CD4-positive, alpha-beta T cell treated with Interleukin-4 for 4 hours (primary cell): ENCODE results near the gene NUDT4B.
"Not testable (repeated sequence)": the region's sequence is repeated elsewhere in the genome, so short reads cannot be mapped to it uniquely, and the experiment has no call there.

Source experiments
- DNase-seq: peaks from one replicate; pipeline ENCODE4 v3.0.0-alpha.2; 2020

NUDT4B gene

DNA sequence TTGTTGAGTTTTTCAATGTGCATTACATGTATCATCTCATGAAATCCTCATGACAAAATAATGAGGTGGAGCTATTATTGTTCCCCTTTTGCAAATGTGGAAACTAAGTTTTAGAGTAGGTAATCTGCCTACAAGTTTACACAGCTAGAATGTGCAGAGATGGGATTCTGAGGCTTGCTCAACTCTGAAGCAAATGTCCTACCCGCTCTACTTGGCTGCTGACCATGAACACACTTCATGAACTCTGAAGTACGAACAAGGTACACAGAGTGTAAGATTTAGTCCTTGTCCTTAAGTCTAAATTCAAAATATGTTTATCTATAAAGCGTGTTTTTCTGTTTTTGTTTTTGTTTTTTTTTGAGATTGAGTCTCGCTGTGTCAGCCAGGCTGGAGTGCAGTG lies 5.4 kb upstream of the NUDT4B start:
- DNase-seq, result not testable (repeated sequence)

DNA sequence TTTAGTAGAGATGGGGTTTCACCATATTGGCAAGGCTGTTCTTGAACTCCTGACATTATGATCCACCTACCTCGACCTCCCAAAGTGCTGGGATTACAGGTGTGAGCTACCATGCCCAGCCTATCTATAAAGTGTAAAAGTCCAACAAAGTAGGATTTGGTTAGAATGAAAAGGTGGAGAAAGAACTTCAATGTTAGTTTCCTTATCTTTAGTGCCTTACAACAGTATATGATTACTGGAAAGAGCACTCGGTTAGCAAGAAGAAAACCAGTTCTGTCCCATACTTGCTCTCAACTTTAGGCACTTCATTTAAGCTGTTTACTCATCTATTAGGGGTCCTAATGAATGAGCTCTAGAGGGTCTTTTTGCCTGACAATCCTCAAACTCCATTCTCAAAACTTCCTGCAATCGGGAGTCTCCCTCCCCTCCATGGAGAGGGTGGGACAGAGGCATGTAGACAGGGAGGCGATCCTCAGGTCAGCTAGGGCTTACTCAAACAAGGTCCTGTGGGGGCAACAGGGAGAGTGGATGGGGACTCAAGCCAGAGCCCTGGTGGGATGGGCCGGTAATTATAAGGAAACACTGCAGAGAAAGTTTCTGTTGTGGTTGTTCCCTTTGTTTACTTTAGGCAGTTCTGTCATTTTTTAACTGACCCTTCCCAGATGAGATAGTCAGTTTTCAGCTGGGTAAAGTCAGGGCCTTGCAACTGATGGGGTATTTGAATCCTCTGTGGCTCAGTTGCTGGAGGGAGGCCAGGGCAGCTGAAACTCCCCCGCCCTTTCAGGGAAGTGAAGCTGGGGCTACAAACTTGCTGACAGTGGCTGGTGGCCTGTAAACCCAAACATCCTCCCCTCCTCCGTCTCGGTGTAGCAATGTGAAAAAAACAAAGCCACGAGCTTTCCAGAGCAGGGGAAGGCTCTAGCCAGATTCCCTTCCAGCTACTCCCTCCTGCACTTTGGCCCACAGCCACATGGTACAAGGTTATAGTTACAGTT lies 4.6 kb upstream of the NUDT4B start:
- DNase-seq, result not testable (repeated sequence)

DNA sequence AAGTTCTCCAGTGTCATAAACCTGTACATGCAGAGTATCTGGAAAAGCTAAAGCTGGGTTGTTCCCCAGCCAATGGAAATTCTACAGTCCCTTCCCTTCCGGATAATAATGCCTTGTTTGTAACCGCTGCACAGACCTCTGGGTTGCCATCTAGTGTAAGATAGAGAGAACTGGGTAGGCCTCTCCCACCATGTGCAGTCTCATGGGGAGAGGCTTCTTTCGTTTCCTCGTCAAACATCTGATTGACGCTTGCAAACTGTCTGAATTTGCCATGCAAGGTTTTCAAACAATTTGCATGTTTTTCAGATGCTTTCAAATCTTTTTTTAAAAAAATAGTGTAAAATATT lies 734 bp downstream of the NUDT4B start:
- DNase-seq, result not testable (repeated sequence)

DNA sequence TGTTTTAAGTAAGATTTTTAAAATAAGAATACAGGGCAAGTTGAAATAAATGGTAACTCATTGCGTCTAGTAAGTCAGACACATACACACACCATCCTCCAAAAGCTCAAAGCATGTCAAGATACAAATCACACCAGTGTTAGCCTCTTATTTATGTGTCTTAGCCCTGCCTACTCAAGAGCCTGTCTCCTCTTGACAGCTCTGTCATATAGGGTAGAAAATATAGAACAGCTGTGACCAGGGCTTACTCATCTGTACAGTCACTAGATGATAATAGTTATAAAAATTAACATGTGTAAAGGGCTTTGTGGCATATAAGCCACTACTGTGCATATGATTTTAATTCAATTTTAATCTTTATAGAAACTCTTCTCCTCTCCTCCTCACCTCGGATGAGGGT lies 7.7 kb downstream of the NUDT4B start:
- DNase-seq, result not testable (repeated sequence)

DNA sequence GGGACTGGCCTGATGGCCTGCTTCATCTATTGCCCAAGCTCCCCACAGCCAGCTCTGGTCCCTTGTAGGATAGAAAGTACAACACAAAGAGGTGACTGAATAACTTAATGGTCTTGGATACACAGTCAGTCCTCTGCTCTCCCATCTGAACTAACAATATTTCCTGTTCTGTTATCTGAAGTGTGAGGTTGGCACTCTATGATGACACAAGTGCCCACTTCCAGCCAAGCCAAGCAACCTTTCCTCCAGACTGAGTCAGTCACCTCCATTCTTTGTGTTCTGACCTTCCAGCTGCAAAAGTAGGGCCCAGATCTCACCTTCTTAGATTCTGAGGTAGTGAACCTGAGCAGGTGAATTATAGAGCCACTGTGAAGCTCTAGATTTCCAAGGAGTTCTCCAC lies 8.9 kb downstream of the NUDT4B start:
- not testable (repeated sequence) for DNase-seq

DNA sequence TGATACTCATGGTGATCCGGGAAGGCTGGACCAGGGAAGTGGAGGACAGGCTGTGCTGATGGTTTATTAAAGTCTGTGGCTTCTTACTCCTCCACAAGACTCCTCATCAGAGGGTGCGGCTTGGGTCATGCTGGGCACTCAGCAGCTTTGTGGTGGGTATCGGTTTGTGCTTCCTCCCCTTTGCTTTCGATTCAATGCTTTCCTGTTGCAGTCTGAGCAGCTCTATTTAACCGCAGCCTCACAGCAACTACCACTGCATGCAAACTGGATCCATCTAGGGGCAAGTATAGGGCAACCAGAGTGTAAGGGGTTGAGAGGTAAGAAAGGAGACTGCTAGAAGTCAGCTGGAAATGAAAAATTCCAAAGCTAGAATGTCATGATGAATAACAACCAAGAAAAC lies 9.8 kb downstream of the NUDT4B start:
- DNase-seq, result not testable (repeated sequence)

DNA sequence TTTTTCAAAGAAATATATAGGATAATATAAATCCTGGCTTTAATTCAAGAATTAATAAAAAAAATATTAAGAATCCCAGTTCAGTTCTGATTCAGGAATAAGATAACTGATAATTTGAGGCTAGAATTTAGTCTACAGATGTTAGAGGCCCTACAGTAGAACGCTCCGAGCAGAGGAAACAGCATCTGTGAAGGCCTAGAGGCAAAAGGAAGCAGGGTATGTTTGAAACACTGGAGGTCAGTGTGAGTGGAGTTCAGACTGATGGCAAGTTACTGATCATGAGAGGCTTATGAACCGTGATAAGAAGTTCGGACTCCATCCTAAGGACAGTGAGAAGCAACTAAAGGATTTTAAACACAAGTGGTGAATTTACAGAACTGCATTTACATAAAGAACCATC lies 10.4 kb downstream of the NUDT4B start:
- not testable (repeated sequence) for DNase-seq

DNA sequence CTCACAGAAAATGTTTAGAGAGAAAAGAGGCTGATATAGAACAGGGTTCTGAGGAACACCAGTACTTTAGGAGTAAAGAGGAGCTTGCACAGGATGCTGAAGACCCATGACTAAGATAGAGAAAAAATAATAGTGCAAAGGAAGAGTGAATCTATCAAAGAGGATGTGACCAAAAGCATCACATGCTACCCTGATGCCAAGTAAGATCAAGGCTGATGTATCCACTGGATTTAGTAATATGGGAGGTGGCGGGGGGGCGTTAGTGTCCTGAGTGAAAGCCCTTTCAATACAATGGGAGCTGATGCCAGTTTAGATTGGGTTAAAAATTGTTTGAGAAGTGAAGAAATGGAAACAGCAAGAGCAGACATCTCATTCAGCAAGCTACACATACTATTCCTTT lies 11.2 kb downstream of the NUDT4B start:
- not testable (repeated sequence) for DNase-seq

DNA sequence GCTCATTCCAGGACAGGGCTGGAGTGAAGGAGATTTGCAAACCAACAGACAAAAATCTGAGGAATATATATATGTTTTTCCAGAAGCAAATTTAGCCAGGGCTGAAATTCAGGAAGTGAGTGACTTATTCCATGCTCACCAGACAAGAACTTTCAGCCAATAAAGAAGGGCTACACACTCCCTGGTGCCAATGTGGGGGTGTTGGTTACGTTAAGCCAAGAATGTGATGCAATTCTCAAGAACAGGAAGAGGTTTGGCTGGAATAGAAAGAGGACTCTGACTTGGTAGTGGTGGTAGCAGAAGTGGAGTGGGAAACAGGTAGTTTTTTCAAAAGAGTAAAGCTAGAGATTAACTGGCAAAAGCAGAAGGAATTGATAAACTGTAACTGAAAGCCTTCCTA lies 11.6 kb downstream of the NUDT4B start:
- DNase-seq, result not testable (repeated sequence)

DNA sequence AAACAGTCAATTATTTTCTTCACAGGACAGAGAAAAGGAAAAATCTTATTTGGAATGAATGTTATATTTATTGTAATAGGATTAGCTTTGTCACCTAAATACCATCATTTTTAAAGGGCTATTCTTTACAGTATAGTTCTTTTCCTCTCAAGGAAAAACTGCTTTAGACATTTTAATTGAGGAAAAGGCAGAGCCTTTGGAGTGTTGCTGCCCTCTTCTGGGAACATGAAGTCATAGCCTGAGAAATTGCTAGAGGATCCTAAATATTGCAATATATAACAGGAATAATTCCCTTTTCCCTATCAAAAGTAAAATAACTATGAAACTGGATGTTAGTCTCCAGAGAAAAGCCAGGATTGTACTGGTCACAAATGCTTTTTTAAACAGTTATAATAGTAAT lies 12.8 kb downstream of the NUDT4B start:
- not testable (repeated sequence) for DNase-seq

DNA sequence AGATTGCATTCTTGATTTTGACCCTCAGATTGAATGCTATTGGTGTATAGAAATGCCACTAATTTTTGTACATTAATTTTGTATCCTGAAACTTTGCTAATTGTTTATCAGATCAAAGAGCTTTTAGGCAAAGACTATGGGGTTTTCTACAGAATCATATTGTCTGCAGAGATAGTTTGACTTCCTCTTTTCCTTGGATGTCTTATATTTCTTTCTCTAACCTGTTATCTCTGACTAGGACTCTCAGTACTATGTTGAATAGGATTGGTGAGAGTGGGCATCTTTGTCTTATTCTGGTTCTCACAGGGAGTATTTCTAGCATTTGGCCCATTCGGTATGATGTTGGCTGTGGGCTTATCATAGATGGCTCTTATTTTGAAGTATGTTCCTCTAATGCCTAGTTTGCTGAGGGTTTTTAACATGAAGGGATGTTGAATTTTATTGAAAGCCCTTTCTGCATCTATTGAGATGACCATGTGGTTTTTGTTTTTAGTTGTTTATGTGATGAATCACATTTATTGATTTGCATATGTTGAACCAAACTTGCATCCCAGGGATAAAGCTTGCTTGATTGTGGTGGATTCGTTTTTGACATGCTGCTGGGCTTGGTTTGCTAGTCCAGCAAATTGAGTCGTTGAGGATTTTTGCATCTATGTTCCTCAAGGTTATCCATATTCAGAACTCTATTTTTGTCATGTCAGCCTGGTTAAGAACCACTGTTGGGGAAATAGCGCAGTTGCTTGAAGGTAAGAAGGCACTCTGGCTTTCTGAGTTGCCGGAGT lies 16.9 kb downstream of the NUDT4B start:
- DNase-seq, result not testable (repeated sequence)

DNA sequence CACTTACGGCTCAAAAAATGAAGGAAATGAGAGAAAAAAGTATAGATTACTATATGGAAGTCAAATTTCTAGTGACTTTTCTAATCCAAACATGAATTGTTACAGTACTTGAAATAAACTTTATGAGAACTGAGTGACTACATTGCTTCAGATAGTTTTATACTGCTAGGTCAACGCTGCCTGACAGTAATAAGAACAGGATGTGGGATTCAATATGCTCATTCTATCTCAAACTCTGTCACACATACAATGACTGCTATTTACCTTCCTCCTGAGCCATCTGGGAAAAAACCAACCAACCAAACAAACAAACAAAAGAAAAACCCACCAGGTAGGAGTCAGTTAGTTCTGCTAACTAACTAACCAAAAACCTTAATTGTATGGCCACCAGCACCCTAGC lies 20.0 kb downstream of the NUDT4B start:
- DNase-seq, result not testable (repeated sequence)

DNA sequence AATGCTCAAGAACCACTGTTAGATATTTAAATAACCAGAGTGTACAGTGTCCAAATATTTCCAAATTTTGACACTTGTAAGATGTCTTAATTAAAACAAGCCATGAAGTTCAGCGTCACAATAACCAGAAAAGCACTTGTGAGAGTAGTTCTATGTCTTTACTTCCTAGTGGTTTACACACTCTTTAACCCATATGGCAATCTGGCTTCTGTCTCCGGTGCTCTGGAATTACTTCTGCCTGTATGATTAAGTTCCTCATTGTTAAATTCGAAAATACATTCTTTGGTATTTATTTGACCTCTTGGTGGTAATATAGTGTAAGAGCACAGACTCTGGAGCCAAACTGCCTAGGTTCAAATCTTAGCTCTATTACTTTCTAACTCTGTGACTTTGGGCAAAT lies 20.9 kb downstream of the NUDT4B start:
- not testable (repeated sequence) for DNase-seq

DNA sequence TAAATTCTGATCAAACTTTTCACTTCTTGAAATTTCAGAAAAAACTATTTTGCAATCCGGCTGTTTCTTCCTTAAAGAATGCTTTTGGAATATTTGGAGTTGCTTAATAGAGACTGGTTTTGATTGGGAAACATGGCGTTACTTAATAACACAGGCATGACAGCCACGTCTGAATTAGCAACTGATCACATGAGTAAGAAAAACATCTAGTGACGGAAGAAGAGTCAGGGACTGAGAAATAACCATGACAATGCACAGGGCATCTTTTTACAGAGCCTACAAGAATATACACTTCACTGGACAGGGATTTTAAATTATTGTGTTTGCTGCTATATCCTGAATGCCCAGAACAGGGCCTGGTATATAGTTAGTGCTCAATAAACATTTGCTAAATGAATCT lies 25.1 kb downstream of the NUDT4B start:
- not testable (repeated sequence) for DNase-seq

DNA sequence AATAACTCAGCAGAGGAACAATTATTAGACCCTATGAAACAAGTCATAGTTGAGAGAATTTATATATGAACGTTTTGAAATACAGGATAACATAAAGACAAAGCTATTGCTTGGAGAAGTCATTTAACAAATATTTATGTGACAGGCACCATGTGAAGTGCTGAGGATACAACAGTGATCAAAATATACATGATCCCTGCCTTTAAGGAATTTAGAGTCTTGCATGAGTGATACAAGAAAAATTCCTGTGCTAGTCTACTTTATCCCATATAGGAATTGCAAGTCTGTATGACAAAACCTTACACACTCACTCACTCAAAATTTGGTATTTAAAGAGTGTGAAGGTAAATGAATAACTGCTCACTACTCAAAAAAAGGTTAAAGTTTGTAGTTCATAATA lies 25.5 kb downstream of the NUDT4B start:
- not testable (repeated sequence) for DNase-seq

DNA sequence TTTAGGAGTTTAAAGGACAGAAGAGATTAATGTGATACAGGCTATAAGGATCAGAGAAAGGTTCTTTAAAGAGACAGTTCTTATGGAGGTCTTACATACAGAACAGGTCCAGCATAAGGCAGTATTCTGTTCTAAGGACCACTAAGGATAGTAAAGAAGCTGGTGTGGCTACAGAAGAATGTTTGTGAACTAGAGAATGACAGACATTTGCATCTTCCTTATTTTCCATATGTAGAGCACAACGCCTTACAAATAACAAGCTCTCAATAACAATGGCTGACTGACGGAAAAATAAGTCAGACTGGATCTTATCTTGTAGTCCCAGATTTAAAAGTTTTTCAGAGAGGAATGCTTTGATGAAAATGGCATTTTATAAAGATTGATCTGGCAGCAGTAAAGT lies 26.7 kb downstream of the NUDT4B start:
- DNase-seq, result not testable (repeated sequence)

DNA sequence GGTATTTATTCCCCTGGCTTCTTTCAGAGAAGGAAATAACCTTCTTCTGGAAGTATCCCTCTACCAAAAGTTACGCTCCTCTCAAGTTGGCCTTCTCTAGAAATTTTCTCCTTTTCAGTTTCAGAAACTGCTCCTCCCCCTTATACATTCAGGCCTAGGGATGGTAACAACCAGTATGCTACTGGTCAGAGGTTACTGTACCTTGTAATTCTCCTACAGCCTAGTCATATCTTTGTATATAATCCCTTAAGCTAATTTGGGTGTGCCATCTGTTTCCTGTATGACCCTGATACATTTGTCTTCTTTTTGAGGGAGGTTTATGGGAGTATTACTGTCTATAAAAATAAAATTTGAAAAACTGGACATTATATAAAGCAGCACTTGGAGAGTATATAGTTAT lies 29.1 kb downstream of the NUDT4B start:
- not testable (repeated sequence) for DNase-seq

DNA sequence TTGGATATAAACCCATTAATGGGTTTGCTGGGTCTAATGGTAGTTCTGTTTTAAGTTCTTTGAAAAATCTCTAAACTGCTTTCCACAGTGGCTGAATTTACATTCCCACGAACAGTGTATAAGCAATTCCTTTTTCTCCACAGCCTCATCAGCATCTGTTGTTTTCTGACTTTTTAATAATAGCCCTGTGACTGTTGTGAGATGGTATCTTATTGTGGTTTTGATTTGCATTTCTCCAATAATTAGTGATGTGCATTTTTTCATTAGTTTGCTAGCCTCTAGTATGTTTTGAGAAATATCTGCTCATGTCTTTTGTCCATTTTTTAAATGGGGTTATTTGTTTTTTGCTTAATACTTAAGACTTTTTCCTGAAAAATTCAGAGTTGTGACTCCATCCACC lies 31.8 kb downstream of the NUDT4B start:
- DNase-seq, result not testable (repeated sequence)

DNA sequence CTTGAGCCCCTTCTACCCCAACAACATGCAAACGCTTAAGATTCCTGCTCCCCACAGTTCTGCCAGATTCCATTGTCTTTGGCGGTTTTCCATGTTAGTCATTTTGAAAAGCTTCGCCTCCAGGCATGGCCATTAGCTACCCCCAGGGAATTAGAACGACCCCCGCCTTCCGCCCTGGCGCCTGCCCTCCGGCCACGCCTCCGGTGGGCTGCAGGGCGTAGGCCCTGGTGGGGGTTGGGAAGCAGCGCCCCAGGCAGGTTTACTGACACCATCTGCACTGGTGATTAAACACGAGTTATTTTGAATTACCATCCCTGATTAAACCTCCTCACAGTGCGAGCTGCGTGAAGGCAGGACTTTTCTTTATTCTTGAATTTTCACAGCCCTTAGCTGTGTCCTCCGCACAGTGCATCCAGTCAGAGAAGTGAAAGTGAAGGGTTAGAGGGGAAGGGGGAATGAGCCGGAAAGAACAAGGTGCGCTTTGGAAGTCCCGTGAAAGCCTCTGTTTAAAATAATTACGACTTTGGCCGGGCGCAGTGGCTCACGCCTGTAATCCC lies 43.0 kb downstream of the NUDT4B start:
- not testable (repeated sequence) for DNase-seq

DNA sequence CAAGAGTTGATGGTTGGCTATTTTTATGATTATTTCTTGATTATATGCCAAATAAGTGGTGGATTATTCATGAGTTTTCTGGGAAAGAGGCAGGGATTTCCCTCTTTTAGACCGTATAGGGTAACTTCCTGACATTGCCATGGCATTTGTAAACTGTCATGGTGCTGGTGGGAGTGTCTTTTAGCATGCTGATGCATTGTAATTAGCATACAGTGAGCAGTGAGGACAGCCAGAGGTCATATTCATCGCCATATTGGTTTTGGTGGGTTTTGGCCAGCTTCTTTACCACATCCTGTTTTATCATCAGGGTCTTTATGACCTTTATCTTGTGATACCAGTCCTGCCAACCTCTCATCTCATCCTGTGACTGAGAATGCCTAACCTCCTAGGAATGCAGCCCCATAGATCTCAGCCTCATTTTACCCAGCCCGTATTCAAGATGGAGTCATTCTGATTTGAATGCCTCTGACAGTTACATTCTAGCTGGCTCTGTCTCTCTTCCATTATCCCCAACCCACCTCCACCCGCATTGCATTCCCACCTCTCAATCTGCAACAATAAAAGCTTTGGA lies 45.3 kb downstream of the NUDT4B start:
- not testable (repeated sequence) for DNase-seq
